HEK293 (cell line): ENCODE results near the gene SMURF2.

Experiments
- CTCF ChIP-seq: fragments of 450-650 bp; formaldehyde crosslinking; IDR thresholded peaks from 2 replicates; pipeline ENCODE4 v1.5.1; 2016; ENCODE audit warnings: missing biosample characterization, missing genetic modification characterization
- REST ChIP-seq: fragments of 450-650 bp; formaldehyde crosslinking; IDR thresholded peaks from 2 replicates; pipeline ENCODE4 v1.5.1; 2016; ENCODE audit warnings: missing biosample characterization, missing genetic modification characterization
- ZNF510 ChIP-seq: fragments of 450-650 bp; formaldehyde crosslinking; IDR thresholded peaks from 2 replicates; pipeline ENCODE4 v1.5.1; 2018; ENCODE audit warnings: mild to moderate bottlenecking, missing genetic modification characterization, missing biosample characterization; ENCODE audit not compliant: insufficient replicate concordance

- TF ChIP-seq ZNF510 (tag by site-specific recombination) (no peak), REST (no peak), CTCF (no peak)
Measured at GRCh38 chr17:64554028-64554637, 108.0 kb downstream of the SMURF2 start.
